ENCODE results near the gene PYGB. TPM values are rescaled to one million over a fixed set of nuclear protein-coding genes. Genes with fewer than 3 reads are reported as not detected.
A peak's percentile ranks its signal among the peaks of the same experiment; 100 is the strongest.

PYGB gene
- total RNA-seq, 1 experiment from 2014 or later, result 288 TPM

GRCh38 chr20:25242231-25242630, 5.7 kb upstream of the PYGB start:
- in situ Hi-C loops (cut with HindIII; ENCODE audit: low pct_unique_long_range_greater_than_20kb, low sequenced_read_pairs), result no loop called here
- no peak for DNase-seq (ENCODE audit: low read depth)

- in situ Hi-C loops (cut with HindIII; ENCODE audit: low pct_unique_long_range_greater_than_20kb, low sequenced_read_pairs), result no loop called here
- no peak for DNase-seq (ENCODE audit: low read depth)
These were observed 4.4 kb upstream of the PYGB start for GRCh38 chr20:25243416-25243979.

GRCh38 chr20:25244976-25245375, 2.9 kb upstream of the PYGB start:
- DNase-seq (ENCODE audit: low read depth), result no peak
- in situ Hi-C loops (cut with HindIII; ENCODE audit: low pct_unique_long_range_greater_than_20kb, low sequenced_read_pairs), result no loop called here

GRCh38 chr20:25245461-25245860, 2.4 kb upstream of the PYGB start:
- no peak for DNase-seq (ENCODE audit: low read depth)
- in situ Hi-C loops (cut with HindIII; ENCODE audit: low pct_unique_long_range_greater_than_20kb, low sequenced_read_pairs), result no loop called here

- in situ Hi-C loops (cut with HindIII; ENCODE audit: low pct_unique_long_range_greater_than_20kb, low sequenced_read_pairs), result no loop called here
- no peak for DNase-seq (ENCODE audit: low read depth)
These were observed 1.5 kb upstream of the PYGB start for GRCh38 chr20:25246182-25246999.

- DNase-seq (ENCODE audit: low read depth), result peak; percentile 81
- in situ Hi-C loops (cut with HindIII; ENCODE audit: low pct_unique_long_range_greater_than_20kb, low sequenced_read_pairs), result no loop called here
These were observed 826 bp upstream of the PYGB start for GRCh38 chr20:25247000-25247517.

GRCh38 chr20:25247518-25247955, 348 bp upstream of the PYGB start:
- in situ Hi-C loops (cut with HindIII; ENCODE audit: low pct_unique_long_range_greater_than_20kb, low sequenced_read_pairs), result no loop called here
- DNase-seq (ENCODE audit: low read depth), result peak; percentile 84

GRCh38 chr20:25248786-25249172, 894 bp downstream of the PYGB start:
- no peak for DNase-seq (ENCODE audit: low read depth)
- in situ Hi-C loops (cut with HindIII; ENCODE audit: low pct_unique_long_range_greater_than_20kb, low sequenced_read_pairs), result no loop called here

GRCh38 chr20:25249198-25249931, 1.5 kb downstream of the PYGB start:
- in situ Hi-C loops (cut with HindIII; ENCODE audit: low pct_unique_long_range_greater_than_20kb, low sequenced_read_pairs), result no loop called here
- no peak for DNase-seq (ENCODE audit: low read depth)

- in situ Hi-C loops (cut with HindIII; ENCODE audit: low pct_unique_long_range_greater_than_20kb, low sequenced_read_pairs), result no loop called here
- no peak for DNase-seq (ENCODE audit: low read depth)
These were observed 2.6 kb downstream of the PYGB start for GRCh38 chr20:25250508-25250907.

GRCh38 chr20:25251019-25251418, 3.1 kb downstream of the PYGB start:
- no peak for DNase-seq (ENCODE audit: low read depth)
- in situ Hi-C loops (cut with HindIII; ENCODE audit: low pct_unique_long_range_greater_than_20kb, low sequenced_read_pairs), result no loop called here

GRCh38 chr20:25251558-25251957, 3.7 kb downstream of the PYGB start:
- DNase-seq (ENCODE audit: low read depth), result no peak
- in situ Hi-C loops (cut with HindIII; ENCODE audit: low pct_unique_long_range_greater_than_20kb, low sequenced_read_pairs), result no loop called here

GRCh38 chr20:25252230-25252651, 4.4 kb downstream of the PYGB start:
- peak; percentile 71 for DNase-seq (ENCODE audit: low read depth)
- in situ Hi-C loops (cut with HindIII; ENCODE audit: low pct_unique_long_range_greater_than_20kb, low sequenced_read_pairs), result no loop called here

- DNase-seq (ENCODE audit: low read depth), result peak; percentile 48
- in situ Hi-C loops (cut with HindIII; ENCODE audit: low pct_unique_long_range_greater_than_20kb, low sequenced_read_pairs), result no loop called here
These were observed 5.0 kb downstream of the PYGB start for GRCh38 chr20:25252686-25253421.

GRCh38 chr20:25253606-25254275, 5.9 kb downstream of the PYGB start:
- DNase-seq (ENCODE audit: low read depth), result peak; percentile 88
- in situ Hi-C loops (cut with HindIII; ENCODE audit: low pct_unique_long_range_greater_than_20kb, low sequenced_read_pairs), result no loop called here

GRCh38 chr20:25254571-25254970, 6.7 kb downstream of the PYGB start:
- in situ Hi-C loops (cut with HindIII; ENCODE audit: low pct_unique_long_range_greater_than_20kb, low sequenced_read_pairs), result no loop called here
- peak; percentile 32 for DNase-seq (ENCODE audit: low read depth)

- in situ Hi-C loops (cut with HindIII; ENCODE audit: low pct_unique_long_range_greater_than_20kb, low sequenced_read_pairs), result no loop called here
These were observed 7.2 kb downstream of the PYGB start for GRCh38 chr20:25254986-25255680.

More at GRCh38 chr20:25254986-25255680, 7.2 kb downstream of the PYGB start:
- peak; percentile 68 for DNase-seq (ENCODE audit: low read depth)
